Fibroblast of mammary gland (primary cell): ENCODE results near the gene PDK4.
"Not testable (repeated sequence)": the region's sequence is repeated elsewhere in the genome, so short reads cannot be mapped to it uniquely, and the experiment has no call there.

Experiments used
- DNase-seq: peaks from one replicate; pipeline ENCODE4 v3.0.0-alpha.2; 2010; ENCODE audit warnings: low read depth
- H3K4me3 ChIP-seq: 2 replicates; pipeline ENCODE4 v1.5.1; 2011; ENCODE audit warnings: low read depth, mild to moderate bottlenecking, low read length, moderate library complexity; ENCODE audit not compliant: control insufficient read depth
- TF ChIP-seq, protein P1 (sequence below): conservative IDR thresholded peaks from 2 replicates; pipeline ENCODE4 v1.5.1; 2011; ENCODE audit warnings: low read depth, low read length, inconsistent platforms; ENCODE audit not compliant: control insufficient read depth, insufficient read depth

PDK4 gene

DNA sequence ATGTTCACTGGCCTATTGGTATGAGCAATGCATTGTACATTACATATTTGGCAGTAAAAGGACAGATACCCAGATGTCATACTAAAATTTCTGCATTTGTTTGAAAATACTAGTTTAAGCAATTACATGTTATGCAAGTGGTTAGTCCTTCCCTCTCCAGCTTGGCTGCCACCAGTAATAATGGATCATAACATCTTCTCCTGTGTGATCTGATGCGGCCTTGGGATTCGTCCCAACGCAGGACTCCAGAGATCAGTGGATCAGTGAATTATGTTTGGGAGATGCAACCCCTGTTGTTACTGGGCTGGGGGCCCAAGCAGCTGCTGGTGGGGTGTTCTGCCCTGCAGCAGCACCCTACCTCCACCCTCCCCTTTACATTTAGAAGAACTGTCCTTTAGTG lies 11.2 kb upstream of the PDK4 start:
- H3K4me3 ChIP-seq: no peak overlapping the region
- DNase-seq: peak; percentile 34
- TF ChIP-seq, protein P1, sequence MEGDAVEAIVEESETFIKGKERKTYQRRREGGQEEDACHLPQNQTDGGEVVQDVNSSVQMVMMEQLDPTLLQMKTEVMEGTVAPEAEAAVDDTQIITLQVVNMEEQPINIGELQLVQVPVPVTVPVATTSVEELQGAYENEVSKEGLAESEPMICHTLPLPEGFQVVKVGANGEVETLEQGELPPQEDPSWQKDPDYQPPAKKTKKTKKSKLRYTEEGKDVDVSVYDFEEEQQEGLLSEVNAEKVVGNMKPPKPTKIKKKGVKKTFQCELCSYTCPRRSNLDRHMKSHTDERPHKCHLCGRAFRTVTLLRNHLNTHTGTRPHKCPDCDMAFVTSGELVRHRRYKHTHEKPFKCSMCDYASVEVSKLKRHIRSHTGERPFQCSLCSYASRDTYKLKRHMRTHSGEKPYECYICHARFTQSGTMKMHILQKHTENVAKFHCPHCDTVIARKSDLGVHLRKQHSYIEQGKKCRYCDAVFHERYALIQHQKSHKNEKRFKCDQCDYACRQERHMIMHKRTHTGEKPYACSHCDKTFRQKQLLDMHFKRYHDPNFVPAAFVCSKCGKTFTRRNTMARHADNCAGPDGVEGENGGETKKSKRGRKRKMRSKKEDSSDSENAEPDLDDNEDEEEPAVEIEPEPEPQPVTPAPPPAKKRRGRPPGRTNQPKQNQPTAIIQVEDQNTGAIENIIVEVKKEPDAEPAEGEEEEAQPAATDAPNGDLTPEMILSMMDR: no peak

DNA sequence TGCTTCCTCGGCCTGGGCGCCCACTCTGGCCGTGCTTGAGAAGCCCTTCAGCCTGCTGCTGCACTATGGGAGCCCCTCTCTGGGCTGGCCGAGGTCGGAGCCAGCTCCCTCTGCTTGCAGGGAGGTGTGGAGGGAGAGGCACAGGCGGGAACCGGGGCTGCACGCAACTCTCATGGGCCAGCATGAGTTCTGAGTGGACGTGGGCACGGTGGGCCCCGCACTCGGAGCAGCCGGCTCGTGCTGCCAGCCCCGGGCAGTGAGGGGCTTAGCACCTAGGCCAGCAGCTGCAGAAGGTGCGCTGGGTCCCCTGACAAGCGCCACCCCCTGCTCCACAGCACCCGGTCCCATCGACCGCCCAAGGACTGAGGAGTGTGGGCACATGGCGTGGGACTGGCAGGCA lies 9.0 kb upstream of the PDK4 start:
- TF ChIP-seq, protein P1: no peak
- H3K4me3 ChIP-seq: no peak overlapping the region

DNA sequence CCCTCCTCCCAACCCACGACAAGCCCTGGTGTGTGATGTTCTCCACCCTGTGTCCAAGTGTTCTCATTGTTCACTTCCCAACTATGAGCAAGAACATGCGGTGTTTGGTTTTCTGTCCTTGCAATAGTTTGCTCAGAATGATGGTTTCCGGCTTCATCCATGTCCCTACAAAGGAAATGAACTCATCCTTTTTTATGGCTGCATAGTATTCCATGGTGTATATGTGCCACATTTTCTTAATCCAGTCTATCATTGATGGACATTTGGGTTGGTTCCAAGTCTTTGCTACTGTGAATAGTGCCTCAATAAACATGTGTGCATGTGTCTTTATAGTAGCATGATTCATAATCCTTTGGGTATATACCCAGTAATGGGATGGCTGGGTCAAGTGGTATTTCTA lies 8.5 kb upstream of the PDK4 start:
- DNase-seq, H3K4me3 ChIP-seq: not testable (repeated sequence)

More for the DNA sequence above, 9.0 kb upstream of the PDK4 start:
- DNase-seq: no peak

DNA sequence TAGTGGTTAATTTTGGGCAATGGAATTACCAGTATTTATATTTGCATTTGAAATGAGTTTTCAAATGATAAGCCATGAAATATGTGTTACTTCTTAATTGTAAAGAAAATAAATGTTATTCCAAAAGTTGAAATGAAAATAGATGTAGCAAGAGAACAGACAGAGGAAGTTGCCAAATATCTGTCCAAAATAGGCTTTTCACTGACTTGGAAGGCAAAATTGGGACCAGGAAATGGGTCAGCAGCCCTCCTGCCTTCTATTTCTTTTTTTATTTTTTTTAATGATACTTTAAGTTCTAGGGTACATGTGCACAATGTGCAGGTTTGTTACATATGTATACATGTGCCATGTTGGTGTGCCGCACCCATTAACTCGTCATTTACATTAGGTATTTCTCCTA lies 8.1 kb upstream of the PDK4 start:
- DNase-seq: not testable (repeated sequence)

DNA sequence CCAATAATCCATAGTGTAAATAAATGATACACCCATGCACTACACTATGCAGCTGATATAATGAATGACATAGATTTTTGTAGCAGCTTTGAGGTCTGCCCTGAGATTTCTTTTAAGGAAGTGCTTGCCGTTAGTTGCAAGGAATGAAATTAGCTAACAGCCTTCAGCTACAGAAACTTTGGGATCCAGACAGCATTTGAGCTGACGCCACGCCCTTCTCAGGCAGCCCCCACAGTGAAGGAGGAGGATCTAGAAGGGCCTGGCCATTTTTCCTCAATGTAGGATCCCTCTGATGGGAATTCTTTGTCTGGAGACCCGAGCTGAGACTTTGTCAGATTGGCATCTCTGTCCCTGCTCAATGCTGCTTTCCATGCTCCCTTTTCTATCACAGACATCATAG lies 6.1 kb upstream of the PDK4 start:
- DNase-seq: no peak
- TF ChIP-seq, protein P1: no peak
- H3K4me3 ChIP-seq: no peak overlapping the region

More for the DNA sequence above, 8.1 kb upstream of the PDK4 start:
- H3K4me3 ChIP-seq: not testable (repeated sequence)

DNA sequence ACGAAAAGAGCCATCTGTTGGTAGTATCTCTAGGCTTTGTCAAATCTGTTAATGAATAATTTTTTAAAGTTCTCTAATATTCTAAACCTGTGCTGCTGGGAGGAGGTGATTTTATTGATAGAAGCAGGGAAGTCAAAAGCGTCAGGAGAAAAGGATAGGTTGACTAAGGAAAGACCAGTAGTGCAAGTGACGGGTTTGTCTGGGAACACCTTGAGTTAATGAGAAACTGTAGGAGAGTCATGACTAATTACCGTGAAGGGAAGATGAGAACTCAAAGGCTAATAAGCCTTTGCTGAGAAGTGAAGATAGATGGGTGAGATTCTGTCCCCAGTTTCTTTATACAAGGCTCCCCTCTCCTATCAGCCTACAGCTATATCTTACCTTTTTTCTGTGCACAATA lies 5.0 kb upstream of the PDK4 start:
- TF ChIP-seq, protein P1: no peak
- H3K4me3 ChIP-seq: no peak overlapping the region
- DNase-seq: no peak

DNA sequence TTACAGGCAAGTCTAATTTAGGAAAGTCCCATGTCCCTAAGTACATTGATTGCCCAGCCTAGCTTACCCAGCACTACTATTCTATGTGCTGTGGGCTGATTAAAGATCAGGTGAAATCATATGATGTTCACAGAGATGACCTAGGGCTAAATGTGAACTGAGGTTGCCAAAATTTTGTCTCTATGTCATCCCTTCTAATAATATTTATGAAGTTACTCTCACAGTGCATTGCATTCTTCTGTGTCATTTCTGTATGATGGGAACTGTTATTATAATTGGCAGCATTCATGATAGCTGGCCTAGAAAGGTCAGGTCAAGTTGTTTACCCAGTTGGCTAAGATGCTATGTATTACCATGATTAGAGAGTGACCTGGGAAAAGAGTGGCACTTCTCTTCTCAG lies 2.8 kb upstream of the PDK4 start:
- H3K4me3 ChIP-seq: no peak overlapping the region
- TF ChIP-seq, protein P1: no peak
- DNase-seq: peak; percentile 28

DNA sequence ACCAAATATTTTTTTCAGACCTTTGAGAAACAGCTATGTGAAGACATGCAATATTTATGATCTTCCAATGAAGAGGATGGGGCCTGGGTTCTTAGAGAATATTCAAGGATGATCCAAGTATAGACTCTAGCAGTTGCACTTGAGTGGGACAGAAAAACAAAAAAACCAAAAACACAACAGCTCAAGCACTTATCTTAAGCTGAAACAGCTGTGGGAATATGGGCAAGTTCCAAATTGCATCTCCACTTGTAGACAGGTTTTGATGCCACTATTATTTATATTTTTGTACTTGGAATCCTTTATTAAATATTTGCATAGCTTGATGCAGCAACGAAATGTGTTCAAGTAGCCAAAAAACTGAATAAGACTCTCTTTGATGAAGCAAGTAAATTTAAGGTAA lies 2.2 kb upstream of the PDK4 start:
- DNase-seq: no peak
- no peak overlapping the region for H3K4me3 ChIP-seq
- TF ChIP-seq, protein P1: no peak
